Tibial nerve (tissue), 4 donors: ENCODE results near the gene ZMYND12. TPM values are rescaled to one million over a fixed set of nuclear protein-coding genes. Genes with fewer than 3 reads are reported as not detected.

Experiments
- DNase-seq, 2 donors: peaks; one replicate each; pipeline ENCODE4 v3.0.0-alpha.2; 2019; ENCODE audit warnings: low spot score in 2 of 2
- H3K27ac ChIP-seq, 4 donors: fragments of 200-600 bp; sonication (generic) in 3 of 4; one replicate each; pipeline ENCODE4 v1.5.1; 2017 to 2019; ENCODE audit warnings: mild to moderate bottlenecking in 1 of 4
- H3K27me3 ChIP-seq, 2 donors: fragments of 200-600 bp; sonication (generic) in 1 of 2; one replicate each; pipeline versions ENCODE4 v1.5.1 to v1.6.0; 2017 to 2019
- H3K36me3 ChIP-seq, 3 donors: fragments of 200-600 bp; sonication (generic); one replicate each; pipeline ENCODE4 v1.5.1; 2018 to 2019
- H3K4me1 ChIP-seq, 4 donors: fragments of 200-600 bp; sonication (generic) in 3 of 4; one replicate each; pipeline ENCODE4 v1.5.1; 2017 to 2019
- H3K4me3 ChIP-seq, 4 donors: fragments of 200-600 bp; sonication (generic) in 3 of 4; one replicate each; pipeline ENCODE4 v1.5.1; 2017 to 2019; ENCODE audit warnings: mild to moderate bottlenecking in 1 of 4, moderate library complexity in 1 of 4
- H3K9me3 ChIP-seq, 4 donors: fragments of 200-600 bp; sonication (generic) in 3 of 4; one replicate each; pipeline ENCODE4 v1.5.1; 2017 to 2019
- EP300 ChIP-seq, 2 donors: sonication (generic); formaldehyde crosslinking; IDR thresholded peaks; one replicate each; pipeline ENCODE4 v1.6.1; 2017; ENCODE audit warnings: antibody characterized with exemption in 2 of 2, mild to moderate bottlenecking in 1 of 2
- POLR2A ChIP-seq, 2 donors: fragments of 450-650 bp; IDR thresholded peaks; one replicate each; pipeline ENCODE4 v1.6.1; 2017; ENCODE audit warnings: antibody characterized with exemption in 2 of 2, mild to moderate bottlenecking in 2 of 2, moderate library complexity in 2 of 2
- WGBS, 2 donors: methylation state at CpG; one replicate each; pipeline ENCODE4 v1.1.5; 2018; 5-methylcytosine and 5-hydroxymethylcytosine counted together
- total RNA-seq, 4 donors: library from RNA; depleted of rRNA; stranded (reverse); fragments of >200 nt; gene quantifications; one replicate each; pipeline ENCODE4 v1.1.0, GENCODE V29; 2016
- TF ChIP-seq, protein P1 (sequence below), 5 experiments: fragments of 200-600 bp in 3 of 5; fragments of 450-650 bp in 2 of 5; sonication (generic) in 3 of 5; IDR thresholded peaks; one replicate each; pipeline ENCODE4 v1.5.1; 2016 to 2019; ENCODE audit warnings: antibody characterized with exemption in 5 of 5, mild to moderate bottlenecking in 3 of 5, moderate library complexity in 2 of 5

The ZMYND12 gene
- total RNA-seq, 4 donors from 2014 or later: 0.42 to 2.9 (median 1.3) TPM; not detected in 1

DNA sequence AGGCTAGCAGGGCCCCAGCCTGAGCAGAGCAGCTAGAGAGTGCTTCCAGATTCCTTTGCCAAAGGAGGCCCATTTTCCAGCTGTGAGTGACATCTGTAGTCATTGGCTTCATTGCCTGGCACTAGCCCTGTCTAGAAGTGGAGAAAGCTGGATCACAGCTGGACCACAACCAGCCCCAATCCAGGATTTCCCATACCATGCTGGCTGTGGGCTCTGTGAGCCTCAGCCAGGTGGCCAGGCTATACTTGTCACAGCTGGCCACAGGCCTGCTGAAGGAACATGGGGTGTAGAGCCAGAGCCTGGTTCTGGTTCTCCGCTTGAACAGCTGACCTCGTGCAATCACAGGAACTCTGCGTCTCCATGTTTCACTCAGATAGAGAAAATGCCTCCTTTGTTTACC is 38.7 kb downstream of the ZMYND12 start:
- 45 to 60% methylated on average over 3 of the region's 3 CpGs for WGBS, 2 donors
- peaks cover 0 to 16% (median 4%) of the 10 kb centered on the region in 4 donors for H3K4me1 ChIP-seq

DNA sequence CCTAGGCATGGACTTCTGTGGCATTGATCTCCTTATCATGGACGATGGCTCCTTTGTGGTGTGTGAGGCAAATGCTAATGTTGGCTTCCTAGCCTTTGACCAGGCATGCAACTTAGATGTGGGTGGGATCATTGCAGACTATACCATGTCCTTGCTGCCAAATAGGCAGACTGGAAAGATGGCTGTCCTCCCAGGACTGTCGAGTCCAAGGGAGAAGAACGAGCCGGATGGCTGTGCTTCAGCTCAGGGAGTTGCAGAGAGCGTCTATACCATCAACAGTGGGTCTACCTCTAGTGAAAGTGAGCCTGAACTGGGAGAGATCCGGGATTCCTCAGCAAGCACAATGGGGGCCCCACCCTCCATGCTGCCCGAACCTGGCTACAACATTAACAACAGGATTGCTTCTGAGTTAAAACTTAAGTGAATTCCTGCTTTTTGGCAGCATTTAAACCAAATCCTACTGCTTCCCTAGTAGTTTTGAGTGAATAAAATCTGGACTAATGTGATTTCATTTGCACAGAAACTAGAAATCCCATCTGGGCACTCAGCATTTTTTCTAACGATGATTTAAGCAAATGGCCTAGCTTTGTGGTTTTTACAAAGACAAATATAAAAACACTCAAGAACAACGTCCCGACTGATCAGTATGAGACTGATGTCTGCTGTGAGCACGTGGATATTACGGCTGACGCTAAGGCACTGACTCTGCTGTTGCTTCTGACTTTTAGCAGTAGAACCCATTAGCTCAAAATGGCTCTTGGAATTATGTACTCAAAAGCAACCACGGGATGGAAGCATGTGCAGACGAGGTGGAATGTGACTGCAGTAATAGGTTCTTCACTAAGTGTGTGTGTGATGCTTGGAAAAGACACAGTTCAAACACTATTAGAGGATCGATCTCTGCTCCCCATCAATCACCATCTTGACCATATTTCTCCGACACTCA is 41.0 kb downstream of the ZMYND12 start:
- no peak overlapping the region for H3K27ac ChIP-seq
- WGBS, 2 donors: 84% methylated on average over 17 of the region's 17 CpGs
- no peak for DNase-seq
- no peaks in the 10 kb centered on the region for H3K9me3 ChIP-seq
- no peak overlapping the region for H3K4me3 ChIP-seq
- TF ChIP-seq POLR2A (IDR thresholded peaks at IDR 0.05) (no peak), EP300 (IDR thresholded peaks at IDR 0.05) (no peak)
- TF ChIP-seq, protein P1, sequence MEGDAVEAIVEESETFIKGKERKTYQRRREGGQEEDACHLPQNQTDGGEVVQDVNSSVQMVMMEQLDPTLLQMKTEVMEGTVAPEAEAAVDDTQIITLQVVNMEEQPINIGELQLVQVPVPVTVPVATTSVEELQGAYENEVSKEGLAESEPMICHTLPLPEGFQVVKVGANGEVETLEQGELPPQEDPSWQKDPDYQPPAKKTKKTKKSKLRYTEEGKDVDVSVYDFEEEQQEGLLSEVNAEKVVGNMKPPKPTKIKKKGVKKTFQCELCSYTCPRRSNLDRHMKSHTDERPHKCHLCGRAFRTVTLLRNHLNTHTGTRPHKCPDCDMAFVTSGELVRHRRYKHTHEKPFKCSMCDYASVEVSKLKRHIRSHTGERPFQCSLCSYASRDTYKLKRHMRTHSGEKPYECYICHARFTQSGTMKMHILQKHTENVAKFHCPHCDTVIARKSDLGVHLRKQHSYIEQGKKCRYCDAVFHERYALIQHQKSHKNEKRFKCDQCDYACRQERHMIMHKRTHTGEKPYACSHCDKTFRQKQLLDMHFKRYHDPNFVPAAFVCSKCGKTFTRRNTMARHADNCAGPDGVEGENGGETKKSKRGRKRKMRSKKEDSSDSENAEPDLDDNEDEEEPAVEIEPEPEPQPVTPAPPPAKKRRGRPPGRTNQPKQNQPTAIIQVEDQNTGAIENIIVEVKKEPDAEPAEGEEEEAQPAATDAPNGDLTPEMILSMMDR (IDR thresholded peaks at IDR 0.05): no peak
- H3K4me1 ChIP-seq: peaks cover 0 to 5% (median 0%) of the 10 kb centered on the region in 4 donors
- H3K36me3 ChIP-seq: no peaks in the 10 kb centered on the region
- H3K27me3 ChIP-seq: no peaks in the 10 kb centered on the region

More for the DNA sequence above, 38.7 kb downstream of the ZMYND12 start:
- TF ChIP-seq POLR2A (IDR thresholded peaks at IDR 0.05) (no peak), EP300 (IDR thresholded peaks at IDR 0.05) (no peak)
- TF ChIP-seq, protein P1 (IDR thresholded peaks at IDR 0.05): no peak
- no peak for DNase-seq
- no peak overlapping the region for H3K4me3 ChIP-seq
- H3K27ac ChIP-seq: no peak overlapping the region
- H3K36me3 ChIP-seq: no peaks in the 10 kb centered on the region
- no peaks in the 10 kb centered on the region for H3K27me3 ChIP-seq
- no peaks in the 10 kb centered on the region for H3K9me3 ChIP-seq

DNA sequence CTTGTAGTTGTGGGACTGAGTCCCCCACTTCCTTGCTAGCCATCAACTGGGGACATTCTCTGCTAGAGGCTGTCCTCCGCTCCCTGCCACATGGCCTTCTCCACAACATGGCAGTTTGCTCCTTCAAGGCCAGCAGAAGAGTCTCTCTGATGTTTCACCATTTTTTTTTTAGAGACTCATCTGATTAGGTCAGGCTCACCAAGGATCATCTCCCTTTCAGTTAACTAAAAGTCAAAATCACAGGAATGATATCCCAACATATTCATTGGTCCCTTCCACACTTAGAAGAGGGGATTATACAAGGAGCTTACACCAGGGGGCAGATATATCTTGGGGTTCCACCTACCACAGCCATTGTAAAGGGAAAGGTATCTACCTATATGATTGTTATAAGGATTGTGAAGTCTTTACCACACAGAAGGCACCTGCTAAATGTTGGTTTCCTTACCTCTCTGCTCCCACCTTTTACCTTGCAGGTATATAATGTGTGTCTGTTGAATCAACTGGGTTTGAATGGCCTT is 51.9 kb downstream of the ZMYND12 start:
- no peaks in the 10 kb centered on the region for H3K9me3 ChIP-seq
- 92 to 100% methylated on average over 1 of the region's 1 CpG for WGBS, 2 donors
- no peak overlapping the region for H3K4me3 ChIP-seq
- no peak for DNase-seq
- no peaks in the 10 kb centered on the region for H3K4me1 ChIP-seq
- no peaks in the 10 kb centered on the region for H3K36me3 ChIP-seq
- no peaks in the 10 kb centered on the region for H3K27me3 ChIP-seq
- no peak overlapping the region for H3K27ac ChIP-seq
- TF ChIP-seq EP300 (IDR thresholded peaks at IDR 0.05) (no peak), POLR2A (IDR thresholded peaks at IDR 0.05) (no peak)
- TF ChIP-seq, protein P1 (IDR thresholded peaks at IDR 0.05): no peak

DNA sequence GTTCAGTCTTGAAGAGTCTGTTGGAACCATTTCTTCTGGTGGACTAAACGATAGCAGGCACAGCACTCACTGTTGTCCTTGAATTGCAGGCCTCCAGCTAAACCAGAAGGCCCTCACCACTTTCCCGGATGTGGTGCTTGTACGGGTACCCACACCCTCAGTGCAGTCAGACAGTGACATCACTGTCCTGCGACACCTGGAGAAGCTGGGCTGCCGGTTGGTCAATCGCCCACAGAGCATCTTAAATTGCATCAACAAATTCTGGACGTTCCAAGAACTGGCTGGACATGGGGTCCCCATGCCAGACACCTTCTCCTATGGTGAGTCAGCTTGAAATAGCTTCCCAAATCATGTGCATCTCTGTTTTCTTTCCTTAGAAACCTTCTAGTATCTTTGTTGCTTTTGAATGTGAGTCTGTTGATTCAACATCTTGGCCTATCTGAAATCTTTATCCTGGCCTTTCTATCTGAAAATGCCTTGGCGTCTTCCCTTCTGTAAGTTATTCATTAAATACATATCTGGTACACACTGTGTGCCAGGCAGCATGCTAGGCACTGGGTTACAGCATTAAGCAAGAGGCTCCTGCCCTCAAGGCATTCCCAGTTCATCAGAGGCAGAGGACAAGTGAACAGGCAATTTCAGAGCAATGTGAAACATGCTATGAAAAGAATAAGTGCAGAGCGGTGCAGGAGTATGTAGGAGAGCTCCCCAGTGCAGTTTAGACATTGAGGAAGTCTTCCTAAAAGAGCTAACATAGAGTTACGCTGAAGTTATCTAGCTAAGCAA is 56.3 kb downstream of the ZMYND12 start:
- Histone ChIP-seq H3K36me3 (no peaks in the 10 kb centered on the region), H3K4me1 (no peaks in the 10 kb centered on the region), H3K27ac (no peak overlapping the region), H3K4me3 (no peak overlapping the region), H3K27me3 (no peaks in the 10 kb centered on the region), H3K9me3 (no peaks in the 10 kb centered on the region)
- TF ChIP-seq, protein P1 (IDR thresholded peaks at IDR 0.05): no peak
- TF ChIP-seq POLR2A (IDR thresholded peaks at IDR 0.05) (no peak), EP300 (IDR thresholded peaks at IDR 0.05) (no peak)
- DNase-seq: no peak
- 84 to 86% methylated on average over 9 to 10 of the region's 10 CpGs for WGBS, 2 donors
